Right hindlimb (tissue), 1 donor: ENCODE data around the gene GPR137.
"Not testable (repeated sequence)": the region's sequence is repeated elsewhere in the genome, so short reads cannot be mapped to it uniquely, and the experiment has no call there.

ENCODE experiments used
- DNase-seq: peaks from one replicate; pipeline ENCODE4 v3.0.0-alpha.2; 2018

Gene GPR137, protein sequence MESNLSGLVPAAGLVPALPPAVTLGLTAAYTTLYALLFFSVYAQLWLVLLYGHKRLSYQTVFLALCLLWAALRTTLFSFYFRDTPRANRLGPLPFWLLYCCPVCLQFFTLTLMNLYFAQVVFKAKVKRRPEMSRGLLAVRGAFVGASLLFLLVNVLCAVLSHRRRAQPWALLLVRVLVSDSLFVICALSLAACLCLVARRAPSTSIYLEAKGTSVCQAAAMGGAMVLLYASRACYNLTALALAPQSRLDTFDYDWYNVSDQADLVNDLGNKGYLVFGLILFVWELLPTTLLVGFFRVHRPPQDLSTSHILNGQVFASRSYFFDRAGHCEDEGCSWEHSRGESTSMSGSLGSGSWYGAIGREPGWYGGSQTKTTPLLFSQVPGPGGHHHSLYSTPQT

DNA sequence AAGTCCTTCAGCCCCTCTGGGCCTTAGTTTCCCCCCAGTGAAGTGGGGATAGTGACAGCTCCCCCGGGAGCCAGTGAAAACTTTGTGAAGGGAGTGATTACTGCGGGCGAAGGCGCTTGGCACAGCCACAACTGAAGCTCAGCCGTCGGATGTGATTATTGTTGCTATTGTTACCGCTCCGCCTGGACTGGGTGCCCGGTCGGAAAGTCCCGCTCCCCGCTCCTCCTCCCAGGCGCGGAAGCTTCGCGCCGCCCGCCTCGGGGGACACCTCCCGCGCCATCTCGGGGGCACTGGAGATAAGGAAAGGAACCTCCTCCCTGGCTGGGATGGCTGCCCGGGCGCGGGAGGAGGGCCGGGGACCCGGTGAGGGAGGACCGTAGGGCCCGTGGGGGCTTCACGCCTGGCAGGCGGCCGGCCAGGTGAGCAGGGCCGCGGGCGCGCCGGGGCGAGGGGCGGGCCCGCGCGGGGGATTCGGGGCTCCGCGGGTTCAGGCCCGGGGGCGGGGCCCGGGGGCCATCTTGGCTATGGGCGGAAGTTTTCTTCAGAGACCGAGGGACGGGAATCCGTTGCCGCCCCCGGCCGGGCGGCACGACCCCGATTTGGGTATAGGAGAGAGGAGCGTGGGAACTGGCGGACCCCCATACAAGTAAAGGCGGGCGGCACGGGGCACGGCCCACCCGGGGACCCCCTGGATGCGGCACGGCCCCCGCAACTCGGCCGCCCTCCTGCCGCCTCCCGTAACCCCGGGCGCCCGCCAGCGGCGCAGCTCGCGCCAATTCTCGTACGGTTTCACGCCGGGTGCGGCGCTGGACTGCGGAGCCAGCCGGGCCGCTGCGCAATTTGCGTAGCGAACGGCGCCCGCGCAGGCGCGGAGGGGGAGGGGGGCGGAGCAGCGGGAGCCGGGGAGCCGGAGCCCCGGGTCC, at the start of gene GPR137:
Gene GPR137 (plus strand): TSS at position 887 of the 923 bp plus-strand sequence. CDS start 677 bp downstream, outside the sequence.
- DNase-seq = peak; percentile 92

DNA sequence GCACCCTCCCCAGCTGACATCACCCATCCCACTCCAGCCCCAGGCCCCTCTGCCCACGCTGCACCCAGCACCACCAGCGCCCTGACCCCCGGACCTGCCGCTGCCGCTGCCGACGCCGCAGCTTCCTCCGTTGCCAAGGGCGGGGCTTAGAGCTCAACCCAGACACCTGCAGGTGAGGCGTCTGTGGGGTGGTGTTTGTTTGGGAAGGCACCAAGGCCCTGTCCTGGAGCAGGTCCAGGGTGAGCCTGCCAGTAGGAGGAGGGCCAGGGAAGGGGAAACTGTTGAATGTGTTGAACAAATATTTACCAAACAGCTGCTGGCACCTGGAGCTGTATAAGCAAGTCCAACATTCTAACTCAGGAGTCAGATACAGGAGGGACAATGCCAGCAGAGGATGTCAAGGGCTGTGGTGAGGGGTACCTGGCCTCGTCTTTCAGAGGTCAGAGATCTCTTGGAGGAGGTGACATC, 48.1 kb upstream of the GPR137 start:
- DNase-seq = no peak

DNA sequence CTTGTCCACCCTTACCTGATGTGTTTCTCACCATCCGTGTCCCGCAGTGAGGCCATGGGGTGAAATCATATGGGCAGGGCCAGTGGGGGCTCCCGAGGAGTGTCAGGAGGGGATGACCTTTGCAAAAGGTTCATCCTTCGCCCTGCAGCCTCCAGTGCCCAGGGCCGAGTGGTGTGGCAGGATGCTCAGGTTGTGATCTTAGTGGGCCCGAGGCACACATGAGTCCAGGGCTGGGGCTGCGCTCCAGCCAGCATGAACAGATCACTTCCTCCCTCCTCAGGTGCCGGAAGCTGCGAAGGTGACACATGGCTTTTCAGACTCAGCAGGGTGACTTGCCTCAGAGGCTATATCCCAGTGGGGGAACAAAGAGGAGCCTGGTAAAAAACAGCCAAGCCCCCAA, 47.6 kb upstream of the GPR137 start:
- DNase-seq = no peak

DNA sequence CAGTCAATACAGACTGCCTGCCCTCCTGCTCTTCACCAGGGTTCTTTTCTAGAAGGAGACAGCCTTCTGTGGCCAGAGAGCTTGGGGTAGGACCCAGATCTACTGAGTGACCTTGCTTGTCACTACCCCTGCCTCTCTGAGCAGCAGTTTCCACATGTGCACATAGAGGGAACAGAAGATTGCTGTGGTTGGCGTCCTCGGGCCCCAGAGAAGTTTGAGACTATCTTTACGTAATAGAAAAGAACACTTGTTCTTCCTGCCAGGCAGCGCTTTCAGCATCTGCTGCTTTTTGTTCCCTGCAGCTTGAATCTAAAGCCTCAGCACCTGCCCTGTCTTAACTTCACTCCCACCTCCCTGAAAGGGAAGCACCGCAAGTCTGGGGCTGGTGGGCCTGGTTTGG, 46.6 kb upstream of the GPR137 start:
- DNase-seq = no peak

DNA sequence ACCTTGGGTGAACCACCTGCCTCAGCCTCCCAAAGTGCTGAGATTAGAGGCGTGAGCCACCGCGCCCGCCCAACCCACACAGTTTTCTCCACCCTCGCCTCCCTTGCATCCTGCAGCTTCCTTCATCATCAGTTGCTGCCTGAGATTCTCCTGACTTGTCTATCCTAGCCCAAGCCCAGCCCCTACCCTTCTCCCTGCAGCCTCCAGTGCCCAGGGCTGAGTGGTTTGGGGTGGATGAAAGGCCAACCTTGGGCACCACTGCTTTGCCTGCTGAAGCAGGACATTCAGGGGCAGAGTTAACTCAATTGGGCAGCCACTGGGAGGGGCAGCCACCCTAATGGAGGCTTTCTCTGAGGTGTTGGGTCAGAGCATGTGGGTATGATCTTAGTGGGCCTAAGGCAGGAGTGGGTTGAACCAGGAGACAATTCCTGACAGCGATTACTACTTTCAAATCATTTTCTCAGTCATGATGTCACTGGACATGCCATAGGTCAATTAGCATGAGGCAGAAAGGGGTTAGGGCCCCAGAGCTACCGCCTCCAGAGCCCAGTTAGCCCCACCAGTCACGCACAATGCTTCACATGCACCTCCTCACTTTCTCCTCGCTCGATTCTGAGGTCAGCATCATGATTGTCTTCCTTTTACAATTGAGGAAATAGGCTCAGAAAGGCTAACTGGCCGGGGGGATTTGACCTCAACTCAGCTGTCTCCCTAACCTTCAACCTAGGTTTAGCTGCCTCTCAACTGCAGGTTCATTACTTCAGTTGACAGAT, 45.8 kb upstream of the GPR137 start:
- no peak for DNase-seq

DNA sequence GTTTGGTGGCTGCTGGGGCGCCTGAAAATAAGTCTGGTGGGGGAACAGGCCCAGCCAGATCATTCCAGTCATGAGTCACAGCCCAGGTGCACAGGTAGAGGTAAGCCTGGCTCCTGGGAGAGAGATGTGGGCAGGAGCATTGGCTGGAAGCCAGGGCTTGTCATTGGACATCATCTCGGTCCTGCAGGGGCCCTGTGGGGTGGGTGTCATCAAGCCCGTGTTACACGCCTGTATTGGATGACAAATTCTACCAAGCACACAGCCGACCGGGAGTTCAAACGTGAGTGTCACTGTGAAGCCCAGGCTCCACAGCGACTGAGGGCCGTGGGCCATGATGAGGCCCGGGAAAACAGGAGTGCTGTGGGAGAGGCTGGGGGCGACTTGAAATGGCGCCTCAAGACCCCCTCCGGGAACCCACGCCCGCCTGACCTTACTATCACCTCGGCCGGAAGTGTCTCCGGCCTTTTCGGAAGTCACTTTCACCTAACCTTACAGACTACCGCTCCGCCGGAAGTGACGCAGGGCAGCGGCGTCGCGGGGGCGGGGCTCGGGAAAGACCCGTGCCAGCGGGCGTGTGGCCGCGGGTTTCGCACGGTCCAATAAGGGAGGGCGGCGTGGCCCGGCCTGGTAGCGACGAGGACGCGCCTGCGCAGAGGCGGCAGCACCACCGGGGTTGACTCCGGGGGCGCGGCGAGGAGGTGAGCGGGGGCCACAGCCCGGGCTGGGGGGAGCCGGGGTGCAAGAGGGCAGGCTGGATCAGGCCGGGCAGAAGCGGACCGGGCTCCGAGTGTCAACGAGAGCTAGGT, 45.0 kb upstream of the GPR137 start, which contains the start of gene FKBP2:
Gene FKBP2 (plus strand): TSS at position 661 of the 806 bp plus-strand sequence. CDS start 1,293 bp downstream, outside the sequence.
- peak; percentile 99 for DNase-seq

DNA sequence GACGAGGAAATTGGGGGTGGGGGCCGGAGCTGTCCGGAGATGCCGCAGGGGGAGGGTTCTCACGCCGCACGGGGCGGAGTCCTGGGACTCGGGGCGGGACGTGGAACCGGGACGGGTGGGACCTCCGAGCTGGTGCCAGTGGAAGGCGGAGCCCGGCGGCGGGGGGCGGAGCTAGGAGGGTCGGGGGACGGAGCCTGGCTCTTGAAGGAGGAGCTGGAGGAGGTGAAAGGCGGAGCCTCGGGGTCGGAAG, 44.5 kb upstream of the GPR137 start:
- peak; percentile 100 for DNase-seq

DNA sequence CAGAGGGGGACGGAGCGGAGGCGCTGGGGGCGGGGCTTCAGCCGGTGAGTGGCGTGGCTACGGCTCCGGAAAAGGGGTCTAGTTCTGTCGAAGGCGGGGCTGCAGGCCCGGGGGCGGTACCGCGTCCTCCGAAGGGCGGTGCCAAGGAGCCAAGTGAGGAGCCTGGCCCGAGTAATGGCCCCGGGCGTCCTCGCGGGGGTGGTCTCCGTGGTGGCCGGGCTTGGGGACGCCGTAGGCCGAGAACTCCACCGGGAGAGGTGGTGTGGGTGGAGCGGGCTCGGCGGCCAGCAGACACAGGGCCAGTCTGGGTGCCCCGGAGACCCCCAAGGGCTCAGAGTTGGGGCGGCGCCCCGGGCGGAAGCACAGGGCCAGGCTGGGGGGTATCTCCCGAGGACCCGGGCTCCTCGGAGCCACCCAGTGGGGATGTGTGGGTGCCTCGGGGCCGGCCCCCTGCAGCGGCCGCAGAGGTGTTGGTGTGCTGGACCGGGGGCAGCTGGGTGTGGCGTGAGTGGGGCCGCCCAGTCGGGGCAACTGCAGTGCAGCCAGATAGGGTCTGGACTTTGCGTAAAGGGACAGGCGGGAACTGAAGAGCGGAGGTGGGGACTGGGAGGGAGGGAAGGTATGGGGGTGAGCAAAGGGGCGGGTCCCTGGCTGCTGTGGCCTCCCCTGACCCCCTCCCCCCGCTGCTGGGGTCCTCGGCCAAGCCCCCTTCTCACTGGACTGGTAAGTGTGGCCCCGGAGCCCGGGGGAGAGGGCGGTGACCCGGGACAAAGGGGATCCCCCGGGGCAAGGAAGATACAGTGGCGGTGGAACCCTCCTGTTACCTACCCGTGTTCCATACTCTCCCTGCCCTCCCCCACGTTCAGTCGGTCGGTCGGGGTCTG, 43.9 kb upstream of the GPR137 start:
- DNase-seq = peak; percentile 72

DNA sequence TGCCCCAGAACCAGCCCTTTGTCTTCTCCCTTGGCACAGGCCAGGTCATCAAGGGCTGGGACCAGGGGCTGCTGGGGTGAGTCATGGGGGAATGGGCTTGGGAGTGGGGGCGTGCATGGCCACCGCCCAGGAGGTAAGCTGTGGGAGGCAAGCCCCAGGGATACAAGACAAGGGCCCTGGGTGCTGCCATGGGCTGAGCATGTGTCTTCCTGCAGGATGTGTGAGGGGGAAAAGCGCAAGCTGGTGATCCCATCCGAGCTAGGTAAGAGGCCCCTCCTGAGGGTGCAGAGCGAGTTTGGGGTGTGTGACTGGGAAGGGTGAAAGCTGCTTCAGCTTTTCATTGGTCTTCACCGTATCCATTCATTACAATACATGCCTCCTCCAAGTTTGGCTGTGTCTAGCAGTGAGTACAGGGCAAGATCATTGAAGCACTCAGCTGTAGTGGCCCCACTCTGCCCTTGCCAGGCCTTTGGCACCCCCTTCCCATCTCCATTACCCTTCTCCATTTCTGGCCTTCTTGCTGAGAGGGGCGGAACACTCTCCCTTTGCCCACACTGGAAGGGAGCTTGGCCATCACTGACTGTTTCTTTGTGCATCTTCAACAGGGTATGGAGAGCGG, 42.3 kb upstream of the GPR137 start:
- DNase-seq = no peak

DNA sequence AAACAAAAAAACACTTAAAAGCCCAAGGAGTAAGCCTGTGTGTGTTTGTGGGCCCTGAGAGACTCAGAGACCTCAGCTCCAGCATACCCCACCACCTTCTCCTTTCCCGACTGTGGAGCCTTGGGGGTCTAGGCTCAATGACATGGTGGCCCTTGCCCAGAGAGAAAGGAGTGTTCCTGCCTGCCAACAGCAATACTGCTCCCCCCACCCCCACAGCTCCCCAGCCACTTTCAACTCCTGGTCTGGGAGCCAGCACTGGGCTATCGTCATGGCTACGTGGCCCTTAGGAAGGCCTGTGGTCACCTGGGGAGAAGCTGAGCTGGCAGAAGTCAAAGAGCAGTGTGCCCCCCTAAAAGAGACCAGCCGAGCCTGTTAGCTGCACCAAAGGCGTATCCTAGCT, 41.5 kb upstream of the GPR137 start:
- no peak for DNase-seq

DNA sequence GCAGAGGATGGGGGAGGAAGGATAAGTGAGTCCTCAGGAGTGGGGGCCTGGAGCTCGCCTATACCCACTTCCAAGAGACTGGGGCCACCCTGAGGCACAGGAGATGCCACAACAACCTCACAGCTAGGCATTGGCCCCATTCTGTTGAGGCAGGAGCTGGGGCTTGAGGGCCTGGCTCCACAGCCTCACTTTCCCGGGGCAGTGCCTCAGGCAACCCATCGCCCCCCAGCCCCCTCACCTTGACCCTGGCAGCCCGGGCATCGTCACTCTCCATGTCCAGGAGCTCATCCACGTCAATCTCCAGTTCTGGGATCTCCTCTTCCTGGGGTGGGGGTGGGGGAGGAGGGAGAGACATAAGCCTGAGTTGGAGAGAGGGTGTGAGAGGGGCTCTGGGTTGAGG, 40.7 kb upstream of the GPR137 start:
- DNase-seq = no peak

DNA sequence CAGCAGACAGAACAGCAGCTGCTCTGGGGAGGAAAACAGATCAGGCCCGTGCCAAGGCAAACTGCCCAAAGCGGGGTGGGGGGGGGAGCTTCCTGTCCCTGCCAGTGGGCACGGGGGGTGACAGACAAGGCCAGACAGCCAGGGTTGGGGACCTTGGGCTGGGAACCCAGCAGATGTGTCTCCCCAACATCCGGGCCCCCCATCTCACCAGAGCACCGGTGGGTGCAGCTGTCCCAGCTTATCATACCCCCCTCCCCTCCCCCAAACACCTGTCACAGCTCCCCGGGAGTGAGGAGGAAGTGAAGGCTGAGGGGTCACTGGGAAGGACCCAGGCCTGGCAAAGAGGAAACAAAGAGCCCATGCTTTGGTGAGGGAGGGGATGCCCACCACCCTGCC, 40.2 kb upstream of the GPR137 start:
- DNase-seq = peak; percentile 87

DNA sequence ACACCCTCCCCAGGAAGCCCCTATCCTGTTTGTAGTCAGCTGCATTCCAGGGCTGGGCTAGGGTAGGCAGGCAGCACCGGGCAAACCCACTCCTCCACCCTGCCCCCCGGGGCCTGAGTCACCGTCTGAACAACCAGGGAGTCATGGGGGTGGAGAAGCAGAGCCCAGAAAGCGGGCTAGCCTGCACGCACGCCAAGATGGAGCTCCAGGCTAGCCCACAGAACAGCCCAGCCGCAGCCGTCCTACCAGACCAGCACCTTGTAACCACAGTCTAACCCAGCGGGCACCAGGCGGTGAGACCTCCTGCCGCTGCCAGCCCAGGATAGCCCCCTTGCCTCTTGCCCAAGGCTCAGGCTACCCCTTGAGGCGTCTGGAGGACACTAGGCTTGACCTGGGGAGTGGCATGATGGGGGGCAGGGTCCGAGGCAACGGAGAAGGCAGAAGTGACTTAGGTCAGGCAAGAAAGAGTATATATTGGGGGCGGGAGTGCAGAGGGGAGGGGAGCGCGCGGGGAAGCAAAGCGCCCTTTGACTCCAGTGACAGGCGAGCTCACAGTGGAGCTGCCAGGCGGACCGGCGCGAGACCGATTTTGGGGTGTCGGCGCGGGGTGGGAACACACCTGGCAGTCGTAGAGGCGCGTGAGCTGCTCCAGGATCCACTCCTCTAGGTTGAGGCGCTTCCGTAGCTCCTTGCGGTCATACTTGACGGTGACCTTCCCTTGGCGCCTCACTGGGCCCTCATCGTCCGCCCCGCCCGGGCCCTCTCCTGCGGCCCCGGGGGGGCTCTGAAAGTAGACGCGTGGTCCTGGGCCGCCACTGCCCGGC, 39.6 kb upstream of the GPR137 start:
- no peak for DNase-seq

DNA sequence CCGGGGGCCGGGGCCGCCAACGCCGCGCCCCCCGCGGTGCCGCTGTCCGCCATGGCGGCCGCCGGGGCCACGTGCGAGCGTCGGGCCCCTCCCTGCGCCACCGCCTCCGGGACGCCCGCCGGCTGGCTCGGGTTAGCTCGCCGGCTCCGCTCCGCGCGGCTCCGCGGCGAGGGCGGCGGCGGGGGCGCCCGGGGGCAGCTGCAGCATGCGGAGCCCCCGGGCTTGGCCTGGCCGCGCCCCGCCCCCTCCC, 39.1 kb upstream of the GPR137 start:
- not testable (repeated sequence) for DNase-seq

DNA sequence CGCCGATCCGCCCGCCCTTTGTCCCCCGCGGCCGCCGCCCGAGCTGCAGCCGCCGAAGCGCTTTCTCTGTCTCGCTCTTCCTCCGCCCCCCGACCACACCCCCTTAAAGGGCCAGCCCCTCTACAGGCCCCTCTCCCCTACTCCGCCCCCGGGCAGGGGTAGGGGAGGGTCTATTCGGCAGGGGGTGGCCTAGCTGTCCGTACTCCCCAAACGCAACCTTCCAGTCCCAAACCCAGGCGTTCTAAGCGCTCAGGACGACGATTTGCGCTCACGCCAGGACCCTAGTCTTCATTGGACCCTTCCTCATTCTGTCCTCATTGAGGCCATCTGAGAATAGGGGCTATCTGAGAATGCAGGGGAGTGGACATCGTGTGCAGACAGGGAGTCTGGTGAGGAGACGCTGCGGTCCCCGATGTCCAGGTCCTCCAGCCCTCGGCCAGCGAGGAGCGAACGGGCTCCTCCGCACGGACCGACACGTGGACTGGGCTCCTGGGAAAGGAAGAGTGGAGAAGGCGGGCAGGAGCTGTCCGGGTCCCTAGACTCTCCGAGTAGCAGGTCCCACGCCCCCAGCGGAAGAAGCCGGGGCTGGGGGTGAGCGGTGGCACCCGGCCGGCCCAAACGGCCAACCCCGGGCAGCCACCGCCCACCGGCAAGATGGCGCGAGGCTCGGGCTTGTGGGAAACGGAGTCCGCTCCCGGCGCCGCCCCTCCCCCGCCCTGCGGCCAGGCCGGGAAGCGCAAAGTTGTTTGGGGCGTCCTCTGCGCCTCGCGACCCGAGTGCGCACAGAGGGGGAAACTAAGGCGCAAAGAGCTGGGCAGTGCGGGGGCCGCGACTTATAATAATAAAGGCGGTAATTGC, 38.5 kb upstream of the GPR137 start, which contains the start of gene PPP1R14B:
Gene PPP1R14B (minus strand): TSS at position 73 of the 858 bp plus-strand sequence. CDS start 270 bp downstream, outside the sequence.
- DNase-seq = peak; percentile 94

DNA sequence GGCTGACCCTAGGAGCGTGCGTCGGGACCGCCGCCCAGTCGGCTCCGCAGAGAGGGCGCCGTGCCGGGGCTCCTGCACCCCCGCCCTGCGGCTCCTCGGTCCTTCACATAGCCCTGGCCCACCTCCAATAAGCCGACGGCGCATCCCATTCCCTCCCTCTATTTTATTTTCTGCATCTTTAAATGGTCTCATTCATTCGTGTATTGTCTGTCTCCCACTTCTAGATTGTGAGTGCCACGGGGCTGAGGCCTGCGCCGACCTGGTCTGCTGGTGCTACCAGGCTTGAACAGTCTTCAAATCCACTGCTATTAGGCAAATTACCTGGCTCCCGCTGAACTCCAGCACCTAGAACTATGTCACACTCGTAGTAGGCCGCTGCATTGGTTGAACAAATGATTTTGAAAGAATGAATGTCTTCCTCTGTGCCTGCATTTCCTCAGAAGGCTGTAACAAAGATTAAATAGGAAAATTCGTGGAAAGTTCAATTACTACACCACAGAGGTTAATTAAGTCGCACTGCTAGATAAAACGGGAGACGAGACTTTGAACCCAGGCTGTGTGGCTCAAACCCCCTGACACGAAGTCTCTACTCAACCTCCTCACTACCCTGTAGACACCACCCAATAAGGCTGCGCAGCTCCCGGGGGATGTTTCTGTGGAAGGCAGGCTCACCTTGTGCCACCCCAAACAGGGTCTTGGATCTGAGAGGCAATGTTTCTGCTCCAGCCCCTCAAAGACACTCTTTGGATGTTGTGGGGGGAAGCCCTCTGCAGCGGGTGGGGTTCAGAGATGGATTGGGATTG, 37.7 kb upstream of the GPR137 start:
- DNase-seq = no peak

DNA sequence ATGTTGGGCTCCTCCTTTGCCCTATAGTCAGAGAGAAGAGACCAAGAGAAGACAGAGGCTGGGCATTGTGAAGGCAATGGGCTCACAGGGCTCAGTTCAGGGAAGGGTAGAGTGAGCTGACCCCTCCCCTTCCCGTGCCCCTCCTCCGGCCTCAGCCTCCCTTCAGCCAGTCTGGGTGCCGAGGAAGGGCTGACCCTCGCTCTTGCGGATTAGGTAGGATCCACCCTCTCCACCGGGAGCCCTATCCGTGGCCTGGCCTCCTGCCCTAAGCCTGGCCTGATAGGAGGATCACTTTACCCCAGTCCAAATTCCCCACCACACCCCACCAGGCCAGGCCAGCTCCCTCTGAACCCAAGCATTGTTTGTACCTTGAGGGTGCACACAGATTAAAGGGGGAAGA, 37.1 kb upstream of the GPR137 start:
- no peak for DNase-seq

DNA sequence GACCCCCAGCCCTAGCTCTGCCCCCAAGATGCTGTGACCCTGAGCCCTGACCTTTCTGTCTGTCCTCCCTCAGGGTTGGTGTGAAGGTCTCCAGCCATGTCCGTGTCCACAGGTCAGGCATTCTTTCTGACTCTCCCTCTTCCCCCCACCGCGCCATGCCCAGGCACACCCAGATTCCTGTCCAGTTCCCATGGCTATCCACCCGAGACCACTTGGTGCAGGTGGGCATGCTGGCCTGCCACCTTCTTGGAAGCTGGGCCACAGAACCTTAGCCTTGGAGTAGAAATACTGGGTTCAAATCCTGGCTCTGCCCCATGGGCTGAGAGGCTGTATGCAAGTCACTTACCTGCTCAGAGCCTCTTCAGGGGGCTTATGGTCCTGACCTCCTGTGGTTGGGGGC, 36.6 kb upstream of the GPR137 start:
- DNase-seq = no peak
